Peyer's patch (tissue), 4 donors: ENCODE measurements around the gene DOCK9. TPM values are rescaled to one million over a fixed set of nuclear protein-coding genes. Genes with fewer than 3 reads are reported as not detected.

Experiments
- DNase-seq, 3 donors: peaks; one replicate each; pipeline ENCODE4 v3.0.0-alpha.2; 2017 to 2019
- H3K27ac ChIP-seq, 4 donors: fragments of 200-600 bp; sonication (generic); one replicate each; pipeline ENCODE4 v1.5.1; 2016 to 2019
- H3K27me3 ChIP-seq, 2 donors: fragments of 200-600 bp; sonication (generic); one replicate each; pipeline ENCODE4 v1.5.1; 2019
- H3K36me3 ChIP-seq, 3 donors: fragments of 200-600 bp; sonication (generic); one replicate each; pipeline ENCODE4 v1.5.1; 2016 to 2019
- H3K4me1 ChIP-seq, 4 donors: fragments of 200-600 bp; sonication (generic); one replicate each; pipeline ENCODE4 v1.5.1; 2016 to 2019
- H3K4me3 ChIP-seq, 4 donors: fragments of 200-600 bp; sonication (generic); 1 replicate in 3 of 4; 2 replicates in 1 of 4; pipeline ENCODE4 v1.5.1; 2016 to 2019; ENCODE audit warnings: mild to moderate bottlenecking in 1 of 4
- H3K9me3 ChIP-seq, 4 donors: fragments of 200-600 bp; sonication (generic); one replicate each; pipeline ENCODE4 v1.5.1; 2016 to 2019; ENCODE audit warnings: mild to moderate bottlenecking in 1 of 4
- CTCF ChIP-seq, 6 experiments: fragments of 450-650 bp in 4 of 6; fragments of 200-600 bp in 2 of 6; sonication (generic) in 1 of 6; IDR thresholded peaks; one replicate each; pipeline ENCODE4 v1.5.1; 2017 to 2019; ENCODE audit warnings: antibody characterized with exemption in 6 of 6, mild to moderate bottlenecking in 3 of 6, moderate library complexity in 1 of 6
- POLR2A ChIP-seq, 2 donors: fragments of 450-650 bp; IDR thresholded peaks; one replicate each; pipeline ENCODE4 v1.5.1; 2017; ENCODE audit warnings: antibody characterized with exemption in 2 of 2, mild to moderate bottlenecking in 2 of 2, moderate library complexity in 2 of 2
- total RNA-seq, 4 donors: library from RNA; depleted of rRNA; stranded (reverse); fragments of >200 nt; gene quantifications; one replicate each; pipeline ENCODE4 v1.1.0, GENCODE V29; 2016

The DOCK9 gene
- total RNA-seq, 4 donors from 2014 or later: 52.5 to 166 (median 54.2) TPM

DNA sequence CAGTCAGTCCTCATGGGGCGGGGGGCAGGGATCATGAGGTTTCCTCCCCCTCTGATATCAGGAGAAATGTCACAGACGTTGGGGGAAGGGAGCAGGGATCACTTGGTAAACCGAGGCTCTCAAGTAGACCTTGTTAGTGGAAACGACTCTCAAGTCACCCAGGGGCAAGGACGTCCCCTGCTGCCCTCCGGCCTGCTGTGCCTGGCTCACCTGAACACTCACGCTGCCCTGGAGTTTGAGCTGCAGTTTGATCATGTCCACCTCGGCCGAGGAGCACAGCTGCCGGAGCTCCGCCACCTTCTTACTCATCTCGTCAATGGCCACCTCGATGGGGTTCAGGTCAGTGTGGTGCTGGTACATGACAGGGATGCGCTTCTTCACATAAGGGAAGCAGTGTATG, 177.8 kb downstream of the DOCK9 start:
- no peak overlapping the region for H3K4me3 ChIP-seq
- no peaks in the 10 kb centered on the region for H3K27me3 ChIP-seq
- peaks cover 0 to 40% (median 0%) of the 10 kb centered on the region in 3 donors for H3K36me3 ChIP-seq
- H3K4me1 ChIP-seq: peaks cover 0 to 10% (median 0%) of the 10 kb centered on the region in 4 donors
- H3K27ac ChIP-seq: no peak overlapping the region
- TF ChIP-seq CTCF (IDR thresholded peaks at IDR 0.05): no peak
- no peak for TF ChIP-seq POLR2A (IDR thresholded peaks at IDR 0.05)
- no peak for DNase-seq
- H3K9me3 ChIP-seq: no peaks in the 10 kb centered on the region

- Histone ChIP-seq H3K9me3 (no peaks in the 10 kb centered on the region), H3K4me1 (peaks cover 0 to 10% (median 0%) of the 10 kb centered on the region in 4 donors), H3K27me3 (no peaks in the 10 kb centered on the region), H3K36me3 (peaks cover 0 to 40% (median 0%) of the 10 kb centered on the region in 3 donors), H3K27ac (no peak overlapping the region), H3K4me3 (no peak overlapping the region)
- TF ChIP-seq CTCF (IDR thresholded peaks at IDR 0.05): no peak
- TF ChIP-seq POLR2A (IDR thresholded peaks at IDR 0.05): no peak
- DNase-seq: no peak
Measured at GRCh38 chr13:98798849-98799645, 178.8 kb downstream of the DOCK9 start.

- TF ChIP-seq POLR2A (IDR thresholded peaks at IDR 0.05): no peak
- TF ChIP-seq CTCF (IDR thresholded peaks at IDR 0.05): no peak
- no peak for DNase-seq
Measured at GRCh38 chr13:98797456-98797855, 180.4 kb downstream of the DOCK9 start.

DNA sequence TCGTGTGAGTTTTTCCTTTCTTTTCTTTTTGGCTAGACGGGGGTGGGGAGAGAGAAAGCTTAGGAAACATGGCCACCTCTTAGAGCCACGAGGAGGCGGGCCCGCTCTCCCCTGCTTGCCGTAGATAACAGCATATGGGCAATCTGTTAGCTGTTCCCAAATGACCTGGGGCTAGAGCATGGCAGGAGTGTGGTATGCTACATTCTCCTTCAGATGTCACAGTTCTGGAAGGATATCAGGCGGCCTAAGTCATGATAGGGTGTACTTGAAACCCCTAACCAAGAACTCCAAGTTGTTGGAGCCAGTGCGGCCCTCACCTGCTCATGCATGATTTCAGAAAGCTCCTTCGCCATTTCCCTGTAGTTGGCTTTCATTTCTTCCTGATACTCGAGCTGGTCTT, 181.1 kb downstream of the DOCK9 start:
- Histone ChIP-seq H3K36me3 (peaks cover 0 to 41% (median 0%) of the 10 kb centered on the region in 3 donors), H3K27me3 (no peaks in the 10 kb centered on the region), H3K9me3 (no peaks in the 10 kb centered on the region), H3K4me3 (no peak overlapping the region), H3K27ac (no peak overlapping the region), H3K4me1 (peaks cover 0 to 7% (median 0%) of the 10 kb centered on the region in 4 donors)
- TF ChIP-seq CTCF (IDR thresholded peaks at IDR 0.05) (no peak), POLR2A (IDR thresholded peaks at IDR 0.05) (no peak)
- no peak for DNase-seq

More at GRCh38 chr13:98797456-98797855, 180.4 kb downstream of the DOCK9 start:
- Histone ChIP-seq H3K27ac (no peak overlapping the region), H3K27me3 (no peaks in the 10 kb centered on the region), H3K4me3 (no peak overlapping the region), H3K4me1 (peaks cover 0 to 14% (median 0%) of the 10 kb centered on the region in 4 donors), H3K36me3 (peaks cover 0 to 41% (median 0%) of the 10 kb centered on the region in 3 donors), H3K9me3 (no peaks in the 10 kb centered on the region)

DNA sequence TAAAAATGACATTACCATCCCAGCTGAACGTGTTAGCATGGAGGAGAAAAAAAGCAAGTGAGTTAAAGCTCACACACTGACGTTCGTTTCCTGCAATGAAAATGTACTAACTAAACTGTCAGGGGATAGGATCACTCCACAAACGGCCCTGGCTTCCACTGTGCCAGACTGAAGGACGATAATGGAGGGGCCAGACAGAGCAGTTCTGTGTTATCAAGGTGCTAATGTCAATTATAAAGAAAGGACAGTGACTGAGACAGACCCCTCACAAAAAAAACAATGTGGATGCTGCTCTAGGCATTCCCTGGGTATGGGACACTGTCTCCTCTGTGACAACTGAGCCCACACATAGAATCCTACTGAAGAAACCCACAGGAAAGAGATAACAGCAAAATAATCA, 181.7 kb downstream of the DOCK9 start:
- H3K9me3 ChIP-seq: no peaks in the 10 kb centered on the region
- no peak overlapping the region for H3K27ac ChIP-seq
- H3K27me3 ChIP-seq: no peaks in the 10 kb centered on the region
- DNase-seq: no peak
- H3K4me1 ChIP-seq: peaks cover 0 to 5% (median 0%) of the 10 kb centered on the region in 4 donors
- TF ChIP-seq CTCF (IDR thresholded peaks at IDR 0.05): peak in 1 of 6 experiments; percentile 0
- no peak for TF ChIP-seq POLR2A (IDR thresholded peaks at IDR 0.05)
- H3K36me3 ChIP-seq: peaks cover 0 to 41% (median 0%) of the 10 kb centered on the region in 3 donors
- H3K4me3 ChIP-seq: no peak overlapping the region
